Measurements from ENCODE around the gene ARHGAP35.
"Not testable (repeated sequence)": the region's sequence is repeated elsewhere in the genome, so short reads cannot be mapped to it uniquely, and the experiment has no call there.

Gene ARHGAP35

GRCh38 chr19:46860846-46861690 lies at the start of gene ARHGAP35:
TSS of gene ARHGAP35 (plus strand) at chr19:46860997. CDS start at chr19:46918676, 57,679 bp downstream.
- Histone ChIP-seq H3K9ac (peak within 1 kb of the TSS; percentile 98), H3K4me2 (peak within 1 kb of the TSS; percentile 97), H3K27ac (peak within 1 kb of the TSS; percentile 99), H4K20me1 (peaks cover 47% of the 10 kb centered on the region), H3K27me3 (no peaks in the 10 kb centered on the region), H3K4me3 (peak within 1 kb of the TSS; percentile 83), H3K4me1 (peaks cover 73% of the 10 kb centered on the region), H3K36me3 (peaks cover 13% of the 10 kb centered on the region), H3K9me3 (no peaks in the 10 kb centered on the region)
- TF ChIP-seq Cebpa-rat (IDR thresholded peaks at IDR 0.05) = no peak

- H3K27ac ChIP-seq = peak overlapping the region; percentile 61; the same call in 1 of the 2 replicates
- H3K4me3 ChIP-seq = no peak overlapping the region
- no peaks in the 10 kb centered on the region for H4K20me1 ChIP-seq
- H3K27me3 ChIP-seq = no peaks in the 10 kb centered on the region
- no peak for TF ChIP-seq Cebpa-rat (IDR thresholded peaks at IDR 0.05)
- no peaks in the 10 kb centered on the region for H3K9me3 ChIP-seq
- peaks cover 82% of the 10 kb centered on the region for H3K4me1 ChIP-seq
- no peaks in the 10 kb centered on the region for H3K36me3 ChIP-seq
- no peak overlapping the region for H3K9ac ChIP-seq
- H3K4me2 ChIP-seq = peak overlapping the region; percentile 78
Measured at GRCh38 chr19:46812977-46813838, 47.6 kb upstream of the ARHGAP35 start.

- no peak for TF ChIP-seq Cebpa-rat (IDR thresholded peaks at IDR 0.05)
Measured at GRCh38 chr19:46813839-46814358, 46.9 kb upstream of the ARHGAP35 start.

GRCh38 chr19:46815833-46816627 lies 44.8 kb upstream of the ARHGAP35 start:
- Histone ChIP-seq H4K20me1 (no peaks in the 10 kb centered on the region), H3K27ac (no peak overlapping the region), H3K9ac (no peak overlapping the region), H3K4me3 (no peak overlapping the region), H3K4me1 (peaks cover 79% of the 10 kb centered on the region), H3K27me3 (no peaks in the 10 kb centered on the region), H3K4me2 (peak overlapping the region; percentile 46), H3K36me3 (no peaks in the 10 kb centered on the region), H3K9me3 (no peaks in the 10 kb centered on the region)
- no peak for TF ChIP-seq Cebpa-rat (IDR thresholded peaks at IDR 0.05)

More at GRCh38 chr19:46813839-46814358, 46.9 kb upstream of the ARHGAP35 start:
- H3K36me3 ChIP-seq = no peaks in the 10 kb centered on the region
- H3K27me3 ChIP-seq = no peaks in the 10 kb centered on the region
- peaks cover 79% of the 10 kb centered on the region for H3K4me1 ChIP-seq
- 0 out of 2 replicates have a peak overlapping the region, but pooled peaks have one; percentile 61 for H3K27ac ChIP-seq
- H3K4me3 ChIP-seq = no peak overlapping the region
- H3K4me2 ChIP-seq = peak overlapping the region; percentile 78
- H4K20me1 ChIP-seq = no peaks in the 10 kb centered on the region
- no peaks in the 10 kb centered on the region for H3K9me3 ChIP-seq
- H3K9ac ChIP-seq = no peak overlapping the region

- Histone ChIP-seq H3K4me1 (peaks cover 78% of the 10 kb centered on the region), H3K4me3 (no peak overlapping the region), H3K4me2 (peak overlapping the region; percentile 95), H3K9ac (no peak overlapping the region), H4K20me1 (no peaks in the 10 kb centered on the region), H3K9me3 (no peaks in the 10 kb centered on the region), H3K36me3 (no peaks in the 10 kb centered on the region), H3K27me3 (no peaks in the 10 kb centered on the region), H3K27ac (peak overlapping the region; percentile 96; the same call in 1 of the 2 replicates)
- TF ChIP-seq Cebpa-rat (IDR thresholded peaks at IDR 0.05) = no peak
Measured at GRCh38 chr19:46818812-46819211, 42.0 kb upstream of the ARHGAP35 start.

GRCh38 chr19:46821512-46822409 lies 39.0 kb upstream of the ARHGAP35 start:
- peak overlapping the region; percentile 50 for H3K4me3 ChIP-seq
- TF ChIP-seq Cebpa-rat (IDR thresholded peaks at IDR 0.05) = no peak
- H3K27me3 ChIP-seq = no peaks in the 10 kb centered on the region
- H3K36me3 ChIP-seq = no peaks in the 10 kb centered on the region
- peak overlapping the region; percentile 96 for H3K27ac ChIP-seq
- H3K4me1 ChIP-seq = peaks cover 80% of the 10 kb centered on the region
- no peaks in the 10 kb centered on the region for H4K20me1 ChIP-seq
- H3K9me3 ChIP-seq = no peaks in the 10 kb centered on the region
- H3K4me2 ChIP-seq = peak overlapping the region; percentile 95
- peak overlapping the region; percentile 79 for H3K9ac ChIP-seq

GRCh38 chr19:46822410-46822787 lies 38.4 kb upstream of the ARHGAP35 start:
- H3K36me3 ChIP-seq, H3K27me3 ChIP-seq, H4K20me1 ChIP-seq, H3K9me3 ChIP-seq: not testable (repeated sequence)
- Histone ChIP-seq H3K4me3 (peak overlapping the region; percentile 50; the same call in 1 of the 2 replicates), H3K27ac (peak overlapping the region; percentile 96), H3K9ac (peak overlapping the region; percentile 79), H3K4me2 (peak overlapping the region; percentile 95), H3K4me1 (peaks cover 83% of the 10 kb centered on the region)

GRCh38 chr19:46823049-46823448 lies 37.7 kb upstream of the ARHGAP35 start:
- H3K36me3 ChIP-seq = no peaks in the 10 kb centered on the region
- no peak for TF ChIP-seq Cebpa-rat (IDR thresholded peaks at IDR 0.05)
- peaks cover 83% of the 10 kb centered on the region for H3K4me1 ChIP-seq
- H3K4me3 ChIP-seq = no peak overlapping the region
- no peaks in the 10 kb centered on the region for H3K27me3 ChIP-seq
- H3K27ac ChIP-seq = peak overlapping the region; percentile 96
- no peaks in the 10 kb centered on the region for H3K9me3 ChIP-seq
- H4K20me1 ChIP-seq = no peaks in the 10 kb centered on the region
- no peak overlapping the region for H3K9ac ChIP-seq
- H3K4me2 ChIP-seq = peak overlapping the region; percentile 95

Measured in BLaER1 (cell line).